GM21526 (cell line): Measurements from ENCODE around the gene NPPA.
"Not testable (repeated sequence)": the region's sequence is repeated elsewhere in the genome, so short reads cannot be mapped to it uniquely, and the experiment has no call there.

Experiments used
- ATAC-seq: cut with Tn5 transposase; IDR thresholded peaks from one replicate; pipeline ENCODE4 v1.9.1; 2021; ENCODE audit warnings: moderate library complexity; ENCODE audit not compliant: unreplicated experiment, low FRiP score

Gene NPPA

DNA sequence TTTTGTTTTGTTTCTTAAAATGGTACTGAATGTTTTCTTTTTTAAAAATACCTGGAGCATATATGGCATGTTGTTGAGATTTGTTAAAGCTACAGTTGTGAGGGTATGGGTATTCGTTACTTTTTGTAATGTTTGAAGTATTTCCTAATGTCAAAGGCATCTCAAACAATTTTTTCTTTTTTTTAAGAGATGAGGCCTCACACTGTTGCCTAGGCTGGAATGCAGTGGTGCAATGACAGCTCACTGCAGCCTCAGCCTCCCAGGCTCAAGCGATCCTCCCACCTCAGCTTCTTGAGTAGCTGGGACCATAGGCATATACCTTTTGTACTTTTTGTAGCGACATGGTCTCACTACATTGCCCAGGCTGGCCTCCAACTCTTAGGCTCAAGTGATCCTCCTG, 25.5 kb downstream of the NPPA start:
- no peak for ATAC-seq

DNA sequence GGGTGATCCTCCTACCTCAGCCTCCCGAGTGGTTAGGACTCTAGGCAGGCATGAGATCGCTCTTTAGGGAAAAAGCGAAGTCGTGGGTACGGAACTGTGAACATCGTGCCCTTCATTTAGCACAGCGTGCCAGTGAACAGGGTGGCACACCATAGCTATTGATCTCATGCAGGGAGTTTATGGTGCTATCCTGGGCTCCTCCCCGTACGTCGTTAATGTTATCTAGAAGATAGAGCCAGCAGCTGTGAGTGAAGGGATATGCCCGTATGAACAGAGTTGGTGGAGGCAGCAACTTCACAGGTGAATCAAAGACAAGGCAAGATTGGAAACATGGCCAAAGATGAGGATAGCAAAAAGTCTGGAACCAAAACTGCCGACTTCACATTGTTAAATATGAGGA, 30.4 kb downstream of the NPPA start:
- ATAC-seq: no peak

DNA sequence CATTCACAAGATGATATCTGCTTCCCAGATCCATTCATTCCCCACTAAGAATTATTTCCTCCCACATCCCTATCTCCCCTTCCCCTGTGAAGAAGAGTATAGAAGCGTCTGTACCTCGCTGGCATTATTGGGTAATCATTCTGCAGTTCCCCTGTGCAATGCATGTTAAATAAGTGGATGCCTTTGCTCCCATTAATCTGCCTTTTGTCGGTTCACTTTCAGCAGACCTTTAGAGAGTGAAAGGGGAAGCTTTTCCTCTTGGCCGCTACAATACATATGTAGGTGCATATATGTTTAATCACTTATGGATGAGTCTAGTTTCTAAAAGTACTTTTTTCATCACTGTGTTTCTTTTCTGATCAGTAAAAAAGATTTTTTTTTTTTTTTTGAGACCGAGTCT, 34.6 kb downstream of the NPPA start:
- ATAC-seq: no peak

DNA sequence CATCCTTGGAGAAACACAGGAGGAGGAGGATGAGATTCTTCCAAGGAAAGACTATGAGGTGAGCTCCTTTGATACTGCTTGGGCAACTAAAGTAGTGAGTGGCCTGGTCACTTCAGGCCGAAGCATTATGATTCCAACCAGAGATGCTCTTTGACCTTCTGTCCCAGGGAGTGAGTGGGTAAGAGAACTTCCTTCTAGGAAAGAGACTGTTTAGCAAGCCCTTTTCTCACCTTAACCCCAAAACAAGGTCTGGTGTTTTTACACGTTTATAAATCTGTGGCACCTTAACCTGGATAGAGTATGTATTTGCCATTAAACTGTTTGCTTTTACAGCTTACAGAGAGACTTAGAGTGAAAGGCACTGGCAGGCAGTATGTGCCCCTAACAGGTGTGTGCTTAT, 40.5 kb downstream of the NPPA start:
- no peak for ATAC-seq

DNA sequence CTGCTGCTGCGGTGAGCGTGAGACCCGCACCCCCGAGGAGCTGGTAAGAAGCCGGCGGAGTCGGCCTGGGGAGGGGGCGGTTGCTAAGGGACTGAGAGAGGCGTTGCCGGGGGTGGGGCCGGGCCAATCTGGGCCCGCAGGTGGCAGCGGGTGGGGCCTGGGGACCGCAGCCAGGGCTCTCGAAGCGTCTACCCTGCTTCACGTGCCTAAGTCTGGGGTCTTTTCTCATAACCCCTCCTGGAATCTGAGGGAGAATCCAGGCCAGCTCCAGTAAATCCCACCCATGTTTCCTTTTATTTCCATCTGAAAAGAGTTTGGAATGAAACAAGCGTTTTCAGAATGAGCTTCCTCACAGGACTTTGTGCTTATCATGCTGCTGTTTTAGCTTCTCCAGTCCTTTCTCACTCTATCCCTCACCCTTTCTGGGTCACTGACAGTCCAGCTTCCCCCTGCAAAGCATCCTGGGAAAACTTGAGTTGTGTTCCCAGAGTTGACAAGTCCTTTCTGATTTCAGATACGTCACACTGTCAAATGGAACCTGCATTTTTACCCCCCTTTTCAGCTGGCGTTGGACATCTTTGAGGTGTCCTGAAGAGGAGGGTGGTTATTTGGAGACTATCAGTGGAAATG, 41.2 kb downstream of the NPPA start:
- peak; percentile 41 for ATAC-seq

DNA sequence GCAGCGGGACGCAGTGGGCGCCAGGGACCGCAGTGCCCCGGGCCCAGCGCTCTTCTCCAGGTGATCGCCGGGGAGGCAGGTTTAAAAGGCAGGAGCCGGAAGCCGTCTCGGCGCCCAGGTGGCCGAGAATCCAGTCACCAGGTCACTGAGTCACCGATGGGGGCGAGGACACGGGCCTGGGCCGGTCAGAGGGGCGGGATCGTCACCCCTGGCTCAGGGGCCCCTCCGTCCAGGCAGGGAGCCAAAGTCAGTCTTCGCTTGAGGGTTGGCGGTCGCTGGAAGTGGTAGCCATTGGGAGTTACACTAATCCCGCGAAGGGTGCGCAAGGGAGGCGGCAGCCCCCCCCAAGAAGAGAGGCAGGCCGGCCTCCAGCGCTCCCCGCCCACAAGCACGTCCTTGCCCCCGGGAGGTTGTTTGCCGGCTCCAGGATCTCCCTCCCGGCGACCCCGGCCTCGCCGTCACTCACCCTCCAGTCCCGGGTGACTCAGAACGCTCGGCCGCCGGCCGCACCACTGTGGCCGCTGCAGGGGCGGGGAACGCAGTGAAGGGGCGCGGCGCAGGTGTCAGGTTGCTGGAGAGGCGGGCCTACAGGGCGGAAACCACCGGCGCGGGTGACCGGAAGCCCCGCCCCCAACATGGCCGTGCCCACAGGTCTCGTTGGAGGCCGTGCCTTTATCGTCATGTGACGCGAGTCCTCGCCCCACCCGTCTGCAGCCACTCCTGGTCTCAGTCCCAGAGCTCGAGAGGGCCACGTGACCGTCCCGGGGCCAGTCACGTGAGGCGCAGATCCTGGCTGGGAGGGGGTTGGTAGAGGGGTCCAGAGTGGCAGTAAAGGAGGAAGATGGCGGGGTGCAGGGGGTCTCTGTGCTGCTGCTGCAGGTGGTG, 41.9 kb downstream of the NPPA start, which contains the start of the genes CLCN6 and MTHFR:
CLCN6 (plus strand) TSS at position 770 of the 885 bp plus-strand sequence; CDS start at position 842, 72 bp downstream.
MTHFR (minus strand) TSS at position 543 of the 885 bp plus-strand sequence. CDS start 2,848 bp downstream, outside the sequence.
- peak; percentile 75 for ATAC-seq

DNA sequence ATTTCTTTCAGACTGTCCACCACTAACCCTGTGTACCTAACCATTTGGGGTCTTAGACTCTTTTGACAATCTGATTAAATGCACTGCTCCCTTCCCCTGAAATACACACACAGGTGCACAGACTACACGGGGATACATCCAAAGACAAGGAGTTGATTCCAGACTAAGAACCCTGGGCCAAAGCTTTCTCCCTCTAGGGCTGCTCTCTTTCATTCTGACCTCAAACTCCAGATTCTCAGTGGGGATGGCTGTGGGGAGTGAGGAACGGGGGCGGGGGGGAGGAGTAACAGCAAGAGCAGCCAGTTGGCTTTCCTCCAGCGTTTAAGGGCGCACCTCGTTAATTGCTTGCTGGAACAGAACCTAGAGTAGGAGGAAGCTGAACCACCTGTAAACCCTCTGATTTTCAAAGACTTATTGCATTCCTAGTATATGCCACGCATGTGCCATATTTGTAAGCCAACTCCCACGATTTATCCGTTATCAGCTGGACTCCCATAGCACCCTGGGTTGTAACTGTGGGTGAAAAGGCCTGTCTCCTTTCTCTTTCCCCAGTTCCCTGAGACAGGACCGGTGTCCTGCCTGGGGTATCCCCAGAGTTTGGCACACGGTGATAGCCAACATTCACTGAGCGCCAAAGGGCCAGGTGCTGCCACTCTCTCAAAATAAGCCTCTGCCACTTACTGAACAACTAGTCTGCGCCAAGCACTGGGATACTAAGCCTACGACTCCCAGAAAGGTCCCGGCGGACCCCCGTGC, 42.7 kb downstream of the NPPA start:
- ATAC-seq: no peak

DNA sequence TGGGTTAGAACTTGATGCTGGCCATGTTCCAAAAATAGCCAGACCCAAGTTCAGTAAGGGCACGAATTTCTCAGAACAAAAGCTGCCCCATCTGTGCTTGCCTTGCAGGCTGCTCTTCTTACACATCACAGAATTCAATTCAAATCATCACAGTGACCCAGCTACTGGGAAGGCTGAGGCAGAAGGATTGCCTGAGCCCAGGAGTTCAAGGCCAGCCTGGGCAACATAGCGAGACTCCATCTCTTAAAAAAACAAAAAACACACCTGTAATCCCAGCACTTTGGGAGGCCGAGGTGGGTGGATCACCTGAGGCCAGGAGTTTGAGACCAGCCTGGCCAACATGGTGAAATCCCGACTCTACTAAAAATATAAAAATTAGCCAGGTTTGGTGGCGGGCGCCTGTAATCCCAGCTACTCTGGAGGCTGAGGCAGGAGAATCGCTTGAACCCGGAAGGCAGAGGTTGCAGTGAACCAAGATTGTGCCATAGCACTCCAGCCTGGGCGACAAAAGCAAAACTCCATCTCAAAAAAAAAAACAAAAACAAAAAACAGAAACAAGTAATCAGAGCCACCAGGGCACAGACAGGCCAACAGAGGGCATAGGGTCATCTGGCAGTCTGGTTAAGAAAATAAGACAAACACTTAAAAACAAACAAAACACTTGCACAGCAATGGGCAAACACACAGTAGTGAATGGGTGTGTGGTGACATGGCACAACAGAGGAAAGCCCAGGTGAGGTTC, 43.5 kb downstream of the NPPA start:
- not testable (repeated sequence) for ATAC-seq

DNA sequence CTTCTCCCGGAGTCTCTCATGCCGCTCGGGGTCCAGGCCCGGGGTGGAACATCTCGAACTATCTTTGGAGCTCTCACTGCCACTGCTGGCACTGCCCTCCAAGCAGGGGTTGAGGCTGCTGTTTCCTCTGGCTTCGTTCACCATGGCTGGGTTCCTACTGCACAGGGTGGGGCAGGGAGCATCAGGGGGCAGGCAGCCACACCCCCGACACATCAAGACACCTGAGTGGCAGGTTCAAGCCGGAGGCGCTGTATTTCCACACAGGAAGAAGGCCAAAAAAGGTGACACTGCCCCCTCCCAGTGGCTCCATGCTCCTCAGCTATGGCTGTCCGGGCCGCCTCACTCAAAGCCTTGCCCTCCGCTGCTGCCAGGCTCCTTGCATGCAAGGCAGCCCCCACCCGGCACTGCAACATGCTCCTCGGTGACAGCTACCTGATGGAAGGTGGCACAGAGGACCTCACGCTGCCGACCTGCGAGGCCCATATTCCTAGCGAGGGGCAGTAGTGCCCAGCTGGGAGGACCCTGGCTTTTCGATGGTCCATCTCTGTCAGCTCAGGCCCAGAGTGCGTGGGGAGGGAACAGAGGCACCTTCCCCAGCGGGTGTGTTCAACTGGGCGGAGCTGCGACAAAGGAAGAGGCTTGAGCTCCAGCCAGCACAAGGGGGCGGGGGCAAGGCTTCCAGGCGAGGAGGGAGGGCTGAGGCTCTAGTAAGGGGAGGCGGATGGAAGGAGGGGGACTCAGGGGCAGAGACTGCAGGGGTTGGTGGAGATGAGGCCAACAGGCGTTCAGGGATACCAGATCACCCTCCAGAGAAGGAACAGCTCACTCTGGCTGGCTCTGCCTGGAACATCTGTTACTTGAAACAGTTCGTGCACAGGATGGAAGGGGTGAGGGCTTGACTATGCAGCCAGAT, 44.4 kb downstream of the NPPA start:
- no peak for ATAC-seq

DNA sequence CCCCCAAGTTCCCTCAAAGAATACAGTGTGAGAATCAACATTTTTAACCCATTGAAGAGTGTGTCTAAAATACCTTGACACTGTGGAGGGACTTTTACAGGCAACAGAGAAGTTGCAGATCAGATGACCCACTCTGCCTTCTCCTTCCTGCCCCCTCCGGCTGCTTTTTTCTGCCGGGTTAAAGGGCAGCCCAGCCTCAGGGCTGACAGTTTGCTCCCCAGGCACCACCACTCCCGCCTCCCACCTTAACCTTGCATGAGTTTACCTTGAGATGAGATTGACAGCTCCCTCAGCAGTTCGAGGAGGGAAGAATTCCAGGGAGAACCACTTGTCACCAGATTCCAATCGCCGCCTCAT, 45.0 kb downstream of the NPPA start:
- ATAC-seq: no peak

DNA sequence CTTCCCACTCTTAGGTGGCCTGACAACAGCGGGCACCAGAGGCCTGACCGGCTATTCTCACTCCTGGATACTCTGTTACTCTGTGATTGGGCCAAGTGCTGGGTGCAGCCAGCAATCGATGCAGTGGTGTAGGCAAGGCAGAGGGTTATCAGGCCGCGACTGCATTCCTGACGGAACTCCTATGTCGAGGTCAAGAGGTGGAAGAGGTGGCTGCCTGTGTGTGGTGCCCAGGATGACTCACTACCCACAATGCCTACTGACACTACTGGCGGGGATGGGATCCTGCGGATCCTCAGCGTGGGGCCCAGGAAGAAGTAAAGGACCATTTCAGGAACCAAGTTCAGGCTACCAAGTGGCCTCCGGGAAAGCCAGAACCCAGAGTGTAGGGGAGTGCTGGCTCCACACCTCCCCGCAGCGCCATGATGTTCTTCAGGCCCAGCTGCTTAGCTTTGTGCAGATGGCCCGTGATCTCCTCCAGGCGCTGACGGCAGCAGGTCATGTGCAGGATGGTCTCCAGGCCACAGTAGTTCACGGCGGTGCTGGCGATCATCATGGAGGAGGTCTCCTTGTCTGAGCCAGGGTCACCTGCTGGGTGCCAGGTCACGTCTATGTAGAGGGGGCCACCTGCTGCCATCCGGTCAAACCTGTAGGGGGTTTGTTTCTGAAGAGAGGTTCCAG, 46.7 kb downstream of the NPPA start:
- ATAC-seq: no peak

DNA sequence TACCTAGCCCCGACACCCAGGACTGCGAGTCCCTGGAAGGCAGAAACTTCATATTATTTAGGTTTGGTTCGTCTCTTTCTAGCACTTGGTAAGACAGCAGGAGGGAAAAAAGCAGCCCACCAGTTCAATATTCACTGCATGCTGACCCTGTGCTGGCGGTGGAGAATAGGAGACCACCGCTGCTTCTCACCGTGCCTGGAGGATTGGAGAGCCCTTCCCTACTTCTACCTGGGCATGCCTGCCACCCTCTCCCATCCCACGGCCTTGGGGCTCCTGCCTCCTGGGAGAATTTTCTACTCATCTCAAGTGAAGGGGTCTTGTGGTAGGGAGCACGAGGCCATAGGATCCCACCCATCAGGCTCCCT, 47.2 kb downstream of the NPPA start:
- ATAC-seq: no peak

DNA sequence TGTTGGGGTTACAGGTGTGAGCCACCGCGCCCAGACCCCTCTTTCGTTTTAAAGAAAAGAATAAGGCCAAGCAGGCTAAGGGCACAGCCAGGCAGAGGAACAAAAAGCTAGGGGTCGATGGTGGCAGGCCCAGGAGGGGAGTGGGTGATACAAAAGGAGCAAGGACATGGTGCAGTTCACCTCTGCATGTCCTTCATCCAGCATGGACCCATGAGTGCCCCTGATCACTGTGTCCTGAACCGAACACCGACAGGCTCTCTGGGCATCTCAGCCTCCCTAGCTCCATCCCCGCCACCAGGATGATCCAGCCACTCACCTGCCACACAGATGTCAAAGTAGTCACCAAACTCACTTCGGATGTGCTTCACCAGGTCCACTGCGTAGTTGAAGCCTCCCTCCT, 47.7 kb downstream of the NPPA start:
- no peak for ATAC-seq

DNA sequence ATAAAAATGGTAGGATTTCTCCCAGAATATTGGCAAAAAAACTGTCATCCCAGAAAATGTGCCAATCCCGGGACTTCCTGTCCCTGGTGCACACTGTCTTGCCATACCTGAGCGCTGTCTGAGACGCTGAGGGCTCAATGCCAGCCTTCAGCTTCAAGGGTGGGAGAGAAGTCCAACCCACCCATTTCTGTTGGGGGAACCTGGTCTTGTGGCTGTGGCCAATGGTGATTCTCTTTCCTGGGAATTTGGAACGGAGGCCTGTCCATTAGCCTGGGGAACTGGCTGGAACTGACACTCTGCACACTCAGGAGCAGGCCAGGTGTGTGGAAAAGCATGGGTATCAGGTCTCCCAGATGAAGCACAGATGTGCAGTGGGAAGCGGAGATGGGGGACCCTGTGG, 48.5 kb downstream of the NPPA start:
- ATAC-seq: no peak

DNA sequence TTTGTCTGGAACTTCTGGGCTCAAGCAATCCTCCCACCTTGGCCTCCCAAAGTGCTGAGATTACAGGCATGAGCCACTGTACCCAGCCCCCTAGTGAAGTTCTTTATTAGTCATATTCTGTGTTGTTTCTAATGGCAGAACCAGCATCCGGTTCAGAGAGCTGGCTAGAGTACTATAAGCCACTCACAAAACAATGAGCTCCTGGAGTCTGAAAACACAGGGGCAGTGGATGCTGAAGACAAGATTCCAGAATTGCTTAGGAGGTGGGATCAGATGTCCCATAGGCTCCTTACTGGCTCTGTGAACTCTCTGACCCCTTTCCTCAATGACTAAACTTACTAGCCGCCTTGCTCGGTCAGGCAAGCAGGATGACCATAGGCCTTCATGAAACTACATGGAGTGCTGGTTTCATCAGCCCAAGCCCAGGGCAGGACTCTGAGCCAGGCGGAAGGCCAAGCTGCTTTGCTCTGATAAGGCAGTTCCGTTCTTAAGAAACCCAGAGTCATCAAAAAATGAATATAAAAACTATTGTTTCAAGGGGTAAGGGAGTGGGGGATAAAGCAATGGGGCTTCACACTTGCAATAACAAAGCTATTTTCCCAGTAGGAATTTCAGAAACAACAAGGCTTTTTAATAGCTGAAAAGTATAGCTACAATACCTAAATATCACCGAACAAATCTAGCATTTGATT, 49.9 kb downstream of the NPPA start:
- no peak for ATAC-seq

DNA sequence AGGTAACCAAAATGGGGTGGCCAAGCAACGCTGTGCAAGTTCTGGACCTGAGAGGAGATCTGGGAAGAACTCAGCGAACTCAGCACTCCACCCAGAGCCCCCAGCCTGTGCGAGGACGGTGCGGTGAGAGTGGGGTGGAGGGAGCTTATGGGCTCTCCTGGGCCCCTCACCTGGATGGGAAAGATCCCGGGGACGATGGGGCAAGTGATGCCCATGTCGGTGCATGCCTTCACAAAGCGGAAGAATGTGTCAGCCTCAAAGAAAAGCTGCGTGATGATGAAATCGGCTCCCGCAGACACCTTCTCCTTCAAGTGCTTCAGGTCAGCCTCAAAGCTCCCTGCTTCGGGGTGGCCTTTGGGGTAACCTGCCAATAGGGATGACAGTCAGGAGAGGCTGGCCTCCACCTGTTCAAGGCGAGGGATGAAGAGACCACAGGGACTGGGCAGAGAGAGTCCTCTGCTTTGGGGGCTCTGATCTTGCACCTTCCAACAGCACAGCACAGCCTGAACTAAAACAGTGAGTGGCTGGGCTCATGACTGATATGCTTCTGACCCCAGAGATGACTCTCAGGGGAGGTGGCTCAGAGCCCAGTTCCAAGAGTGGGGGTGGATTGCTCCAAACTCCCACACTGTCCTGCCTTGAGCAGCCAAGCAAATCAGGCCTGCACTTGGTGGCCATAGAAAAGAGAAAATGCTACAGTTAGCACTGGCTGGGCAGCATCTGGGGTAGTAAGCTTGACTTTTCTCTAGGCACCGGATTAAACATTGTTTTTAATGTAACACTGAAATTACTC, 51.4 kb downstream of the NPPA start:
- ATAC-seq: no peak
